NCI-H2107 treated with DMSO at 0.1 percent for 48 hours (cell line): ENCODE data around the gene MALT1.

Source experiments
- DNase-seq: peaks from one replicate; lab custom pipeline; 2025; ENCODE audit not compliant: unreplicated experiment; lab: John Stamatoyannopoulos, UW

The MALT1 gene

GRCh38 chr18:58653814-58654509, 17.3 kb upstream of the MALT1 start:
- no peak for DNase-seq

GRCh38 chr18:58654896-58655614, 16.2 kb upstream of the MALT1 start:
- no peak for DNase-seq

- DNase-seq = no peak
Measured at GRCh38 chr18:58657081-58657480, 14.2 kb upstream of the MALT1 start.

GRCh38 chr18:58657494-58657893, 13.8 kb upstream of the MALT1 start:
- no peak for DNase-seq

GRCh38 chr18:58659691-58660090, 11.6 kb upstream of the MALT1 start:
- no peak for DNase-seq

- no peak for DNase-seq
Measured at GRCh38 chr18:58660915-58661314, 10.3 kb upstream of the MALT1 start.

GRCh38 chr18:58661423-58661822, 9.8 kb upstream of the MALT1 start:
- no peak for DNase-seq

- DNase-seq = no peak
Measured at GRCh38 chr18:58662118-58662517, 9.1 kb upstream of the MALT1 start.

- no peak for DNase-seq
Measured at GRCh38 chr18:58666176-58666575, 5.1 kb upstream of the MALT1 start.

GRCh38 chr18:58668211-58668610, 3.1 kb upstream of the MALT1 start:
- DNase-seq = no peak

GRCh38 chr18:58668897-58669296, 2.4 kb upstream of the MALT1 start:
- peak; percentile 29 for DNase-seq

- DNase-seq = peak; percentile 52
Measured at GRCh38 chr18:58669731-58670378, 1.4 kb upstream of the MALT1 start.

- no peak for DNase-seq
Measured at GRCh38 chr18:58670404-58671110, 708 bp upstream of the MALT1 start.

GRCh38 chr18:58671632-58672564, 633 bp downstream of the MALT1 start:
- DNase-seq = peak; percentile 38

- no peak for DNase-seq
Measured at GRCh38 chr18:58674159-58674558, 2.9 kb downstream of the MALT1 start.

GRCh38 chr18:58674863-58675472, 3.7 kb downstream of the MALT1 start:
- DNase-seq = no peak

GRCh38 chr18:58676270-58676669, 5.0 kb downstream of the MALT1 start:
- DNase-seq = no peak

- DNase-seq = no peak
Measured at GRCh38 chr18:58682429-58683069, 11.3 kb downstream of the MALT1 start.

GRCh38 chr18:58687871-58688308, 16.6 kb downstream of the MALT1 start:
- no peak for DNase-seq
